ENCODE data around the gene ADH5.
"Not testable (repeated sequence)": the region's sequence is repeated elsewhere in the genome, so short reads cannot be mapped to it uniquely, and the experiment has no call there.

Gene ADH5

GRCh38 chr4:99028187-99028586 lies 60.4 kb downstream of the ADH5 start:
- no peak for DNase-seq

- DNase-seq: no peak
Measured at GRCh38 chr4:99027304-99027703, 61.3 kb downstream of the ADH5 start.

GRCh38 chr4:99025506-99025905 lies 63.1 kb downstream of the ADH5 start:
- DNase-seq: no peak

- no peak for DNase-seq
Measured at GRCh38 chr4:99024481-99025275, 63.9 kb downstream of the ADH5 start.

GRCh38 chr4:99023800-99024251 lies 64.8 kb downstream of the ADH5 start:
- DNase-seq: not testable (repeated sequence)

- DNase-seq: no peak
Measured at GRCh38 chr4:99022566-99022965, 66.0 kb downstream of the ADH5 start.

GRCh38 chr4:99021386-99021785 lies 67.2 kb downstream of the ADH5 start:
- DNase-seq: no peak
